ENCODE results near the gene UBAP2L. TPM values are rescaled to one million over a fixed set of nuclear protein-coding genes. Genes with fewer than 3 reads are reported as not detected.
A peak's percentile ranks its signal among the peaks of the same experiment; 100 is the strongest.

The UBAP2L gene
- total and polyA plus RNA-seq, 9 of the 15 experiments (the other 6 are each of a cell fraction or from before 2014, with no cell fraction given) = 75.0 to 245 (median 119) TPM

DNA sequence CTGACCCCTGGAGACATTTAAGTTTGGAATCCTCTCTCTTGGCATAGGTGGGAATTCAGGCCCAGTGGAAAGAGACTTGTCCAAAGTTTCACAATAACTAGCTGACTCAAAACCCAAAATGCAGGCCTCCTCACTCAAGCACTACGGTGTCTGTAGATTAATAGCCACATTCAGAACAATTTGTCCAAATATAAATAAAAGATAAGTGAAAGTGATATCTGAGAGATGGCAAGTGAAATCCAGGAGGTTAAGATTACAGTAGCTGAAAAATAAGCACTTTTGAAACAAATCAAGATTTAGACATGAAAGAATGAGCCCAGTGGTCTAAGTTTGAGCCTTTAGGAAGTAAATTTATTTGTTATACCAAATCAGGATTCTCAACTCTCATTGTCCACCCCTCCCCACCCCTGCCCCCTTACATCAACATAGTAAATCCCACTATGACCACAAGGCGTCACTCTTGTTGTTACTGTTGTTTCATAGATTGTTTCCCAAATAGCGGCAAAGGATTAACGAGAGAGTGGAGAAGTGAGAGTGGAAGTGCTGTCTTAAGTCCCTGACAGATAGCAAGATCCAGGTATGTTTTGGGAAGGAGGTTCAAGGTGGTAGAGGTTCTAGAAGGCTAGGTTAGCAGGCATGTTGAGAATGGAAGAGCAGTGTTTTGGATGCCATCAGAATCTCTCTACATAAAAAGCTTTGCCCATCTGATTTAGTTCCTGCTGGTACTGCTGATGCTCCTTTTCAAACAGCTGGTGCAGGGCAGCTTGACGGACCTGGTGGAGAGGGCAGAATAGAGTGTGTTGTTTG is 21.8 kb upstream of the UBAP2L start (continued):
- TF ChIP-seq, protein P1, sequence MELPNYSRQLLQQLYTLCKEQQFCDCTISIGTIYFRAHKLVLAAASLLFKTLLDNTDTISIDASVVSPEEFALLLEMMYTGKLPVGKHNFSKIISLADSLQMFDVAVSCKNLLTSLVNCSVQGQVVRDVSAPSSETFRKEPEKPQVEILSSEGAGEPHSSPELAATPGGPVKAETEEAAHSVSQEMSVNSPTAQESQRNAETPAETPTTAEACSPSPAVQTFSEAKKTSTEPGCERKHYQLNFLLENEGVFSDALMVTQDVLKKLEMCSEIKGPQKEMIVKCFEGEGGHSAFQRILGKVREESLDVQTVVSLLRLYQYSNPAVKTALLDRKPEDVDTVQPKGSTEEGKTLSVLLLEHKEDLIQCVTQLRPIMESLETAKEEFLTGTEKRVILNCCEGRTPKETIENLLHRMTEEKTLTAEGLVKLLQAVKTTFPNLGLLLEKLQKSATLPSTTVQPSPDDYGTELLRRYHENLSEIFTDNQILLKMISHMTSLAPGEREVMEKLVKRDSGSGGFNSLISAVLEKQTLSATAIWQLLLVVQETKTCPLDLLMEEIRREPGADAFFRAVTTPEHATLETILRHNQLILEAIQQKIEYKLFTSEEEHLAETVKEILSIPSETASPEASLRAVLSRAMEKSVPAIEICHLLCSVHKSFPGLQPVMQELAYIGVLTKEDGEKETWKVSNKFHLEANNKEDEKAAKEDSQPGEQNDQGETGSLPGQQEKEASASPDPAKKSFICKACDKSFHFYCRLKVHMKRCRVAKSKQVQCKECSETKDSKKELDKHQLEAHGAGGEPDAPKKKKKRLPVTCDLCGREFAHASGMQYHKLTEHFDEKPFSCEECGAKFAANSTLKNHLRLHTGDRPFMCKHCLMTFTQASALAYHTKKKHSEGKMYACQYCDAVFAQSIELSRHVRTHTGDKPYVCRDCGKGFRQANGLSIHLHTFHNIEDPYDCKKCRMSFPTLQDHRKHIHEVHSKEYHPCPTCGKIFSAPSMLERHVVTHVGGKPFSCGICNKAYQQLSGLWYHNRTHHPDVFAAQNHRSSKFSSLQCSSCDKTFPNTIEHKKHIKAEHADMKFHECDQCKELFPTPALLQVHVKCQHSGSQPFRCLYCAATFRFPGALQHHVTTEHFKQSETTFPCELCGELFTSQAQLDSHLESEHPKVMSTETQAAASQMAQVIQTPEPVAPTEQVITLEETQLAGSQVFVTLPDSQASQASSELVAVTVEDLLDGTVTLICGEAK (IDR thresholded peaks at IDR 0.05) = 0 out of 2 replicates have a peak, but pooled peaks have one; percentile 24
- TF ChIP-seq, protein P1 (CRISPR knock-in tag; IDR thresholded peaks at IDR 0.05) = no peak
- TF ChIP-seq REST (IDR thresholded peaks at IDR 0.05; ENCODE audit: borderline replicate concordance) (peak; percentile 56; the same call in 1 of the 2 replicates), REST (CRISPR knock-in tag; IDR thresholded peaks at IDR 0.05; ENCODE audit: low read depth) (no peak), DPF2 (IDR thresholded peaks at IDR 0.05) (0 out of 2 replicates have a peak, but pooled peaks have one; percentile 21), ZEB2 (IDR thresholded peaks at IDR 0.05) (no peak), BCOR (IDR thresholded peaks at IDR 0.05) (no peak)
- TF ChIP-seq, protein P2, sequence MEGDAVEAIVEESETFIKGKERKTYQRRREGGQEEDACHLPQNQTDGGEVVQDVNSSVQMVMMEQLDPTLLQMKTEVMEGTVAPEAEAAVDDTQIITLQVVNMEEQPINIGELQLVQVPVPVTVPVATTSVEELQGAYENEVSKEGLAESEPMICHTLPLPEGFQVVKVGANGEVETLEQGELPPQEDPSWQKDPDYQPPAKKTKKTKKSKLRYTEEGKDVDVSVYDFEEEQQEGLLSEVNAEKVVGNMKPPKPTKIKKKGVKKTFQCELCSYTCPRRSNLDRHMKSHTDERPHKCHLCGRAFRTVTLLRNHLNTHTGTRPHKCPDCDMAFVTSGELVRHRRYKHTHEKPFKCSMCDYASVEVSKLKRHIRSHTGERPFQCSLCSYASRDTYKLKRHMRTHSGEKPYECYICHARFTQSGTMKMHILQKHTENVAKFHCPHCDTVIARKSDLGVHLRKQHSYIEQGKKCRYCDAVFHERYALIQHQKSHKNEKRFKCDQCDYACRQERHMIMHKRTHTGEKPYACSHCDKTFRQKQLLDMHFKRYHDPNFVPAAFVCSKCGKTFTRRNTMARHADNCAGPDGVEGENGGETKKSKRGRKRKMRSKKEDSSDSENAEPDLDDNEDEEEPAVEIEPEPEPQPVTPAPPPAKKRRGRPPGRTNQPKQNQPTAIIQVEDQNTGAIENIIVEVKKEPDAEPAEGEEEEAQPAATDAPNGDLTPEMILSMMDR (IDR thresholded peaks at IDR 0.05 in 2 of 3, conservative IDR thresholded peaks at IDR 0.05 in 1 of 3; ENCODE audit: insufficient read depth in 2 of 3, low read depth in 1 of 3, low read length in 3 of 3) = peak; percentile 57 to 73 (median 73)
